ENCODE measurements around the gene TBX5.

- TF ChIP-seq POLR2A (IDR thresholded peaks at IDR 0.05; ENCODE audit: low read length) (no peak), GATA1 (IDR thresholded peaks at IDR 0.05; ENCODE audit: low read depth, low read length) (no peak)
These were observed 64.3 kb downstream of the TBX5 start for GRCh38 chr12:114341635-114342034.

Data from erythroblast (primary cell).